AG09309 (cell line): ENCODE data around the gene ANAPC2.

Source experiments
- DNase-seq: peaks from one replicate; pipeline ENCODE4 v3.0.0-alpha.2; 2010; ENCODE audit warnings: low read depth
- H3K4me3 ChIP-seq: 2 replicates; pipeline ENCODE4 v1.5.1; 2011; ENCODE audit warnings: mild to moderate bottlenecking, low read depth, low read length, moderate library complexity; ENCODE audit not compliant: control insufficient read depth
- CTCF ChIP-seq: IDR thresholded peaks from 2 replicates; pipeline ENCODE4 v1.5.1; 2011; ENCODE audit warnings: mild to moderate bottlenecking, low read depth, low read length, inconsistent platforms; ENCODE audit not compliant: insufficient read depth, control insufficient read depth; ENCODE audit errors: missing control alignments

Gene ANAPC2

GRCh38 chr9:137186385-137186784, 2.0 kb downstream of the ANAPC2 start:
- DNase-seq = no peak
- no peak overlapping the region for H3K4me3 ChIP-seq
- TF ChIP-seq CTCF = no peak

- no peak overlapping the region for H3K4me3 ChIP-seq
- no peak for TF ChIP-seq CTCF
Observed at GRCh38 chr9:137185921-137186320, 2.4 kb downstream of the ANAPC2 start.

GRCh38 chr9:137184881-137185660, 3.3 kb downstream of the ANAPC2 start:
- DNase-seq = no peak
- no peak for TF ChIP-seq CTCF
- no peak overlapping the region for H3K4me3 ChIP-seq

More at GRCh38 chr9:137185921-137186320, 2.4 kb downstream of the ANAPC2 start:
- no peak for DNase-seq

GRCh38 chr9:137183980-137184595, 4.3 kb downstream of the ANAPC2 start:
- no peak for TF ChIP-seq CTCF
- no peak overlapping the region for H3K4me3 ChIP-seq
- no peak for DNase-seq

GRCh38 chr9:137182836-137183235, 5.5 kb downstream of the ANAPC2 start:
- no peak for TF ChIP-seq CTCF
- H3K4me3 ChIP-seq = no peak overlapping the region
- no peak for DNase-seq

- no peak overlapping the region for H3K4me3 ChIP-seq
- TF ChIP-seq CTCF = no peak
- no peak for DNase-seq
Observed at GRCh38 chr9:137181680-137182079, 6.7 kb downstream of the ANAPC2 start.
